SH-SY5Y (cell line): ENCODE measurements around the gene KCMF1.

Experiments
- GATA2 ChIP-seq: IDR thresholded peaks from 2 replicates; pipeline ENCODE4 v1.6.1; 2011; ENCODE audit warnings: mild to moderate bottlenecking, low read depth, low read length
- GATA3 ChIP-seq: IDR thresholded peaks from 2 replicates; pipeline ENCODE4 v1.6.1; 2011; ENCODE audit warnings: low read depth, mild to moderate bottlenecking, low read length, moderate library complexity

GRCh38 chr2:84956334-84957297 lies 14.3 kb upstream of the KCMF1 start:
- TF ChIP-seq GATA3 (no peak), GATA2 (no peak)
